Measurements from ENCODE around the gene SLC40A1. TPM values are rescaled to one million over a fixed set of nuclear protein-coding genes. Genes with fewer than 3 reads are reported as not detected.

SLC40A1 gene
- total RNA-seq, 1 donor from 2014 or later = 43.0 TPM

DNA sequence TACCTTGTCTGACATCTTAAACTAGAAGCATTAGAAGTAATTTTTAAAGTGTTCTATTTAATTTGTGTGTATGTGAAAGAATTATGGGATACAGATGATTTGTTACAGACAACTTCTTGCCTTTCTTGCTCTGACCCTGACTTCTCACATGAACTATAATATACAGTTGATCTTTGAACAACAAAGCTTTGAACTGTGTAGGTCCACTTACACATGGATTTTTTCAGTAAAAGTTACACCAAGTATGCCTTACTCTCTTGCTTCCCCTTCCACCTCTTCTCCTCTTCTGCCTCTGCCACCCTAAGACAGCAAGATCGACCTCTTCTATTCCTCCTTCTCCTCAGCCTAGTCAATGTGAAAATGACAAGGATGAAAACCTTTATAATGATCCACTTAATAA, 42.2 kb downstream of the SLC40A1 start:
- DNase-seq = no peak

DNA sequence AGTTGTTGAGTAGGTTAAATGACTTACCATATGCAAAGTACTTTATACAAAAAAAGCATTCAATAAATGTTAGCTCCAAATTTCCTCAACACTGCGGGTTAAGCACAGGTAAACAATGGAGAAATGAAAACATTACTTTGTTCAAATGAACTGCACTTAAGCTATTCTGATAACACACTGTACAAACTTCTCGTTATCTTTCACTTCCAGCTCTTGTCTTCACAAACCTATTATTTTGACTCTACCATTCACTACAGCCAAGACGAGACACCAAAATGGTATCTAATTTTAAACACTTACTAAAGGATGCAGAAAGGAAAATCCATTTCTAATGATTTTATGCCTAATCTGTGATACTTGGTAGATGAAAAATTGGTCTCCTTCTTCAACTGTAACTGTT, 43.8 kb downstream of the SLC40A1 start:
- DNase-seq = no peak

DNA sequence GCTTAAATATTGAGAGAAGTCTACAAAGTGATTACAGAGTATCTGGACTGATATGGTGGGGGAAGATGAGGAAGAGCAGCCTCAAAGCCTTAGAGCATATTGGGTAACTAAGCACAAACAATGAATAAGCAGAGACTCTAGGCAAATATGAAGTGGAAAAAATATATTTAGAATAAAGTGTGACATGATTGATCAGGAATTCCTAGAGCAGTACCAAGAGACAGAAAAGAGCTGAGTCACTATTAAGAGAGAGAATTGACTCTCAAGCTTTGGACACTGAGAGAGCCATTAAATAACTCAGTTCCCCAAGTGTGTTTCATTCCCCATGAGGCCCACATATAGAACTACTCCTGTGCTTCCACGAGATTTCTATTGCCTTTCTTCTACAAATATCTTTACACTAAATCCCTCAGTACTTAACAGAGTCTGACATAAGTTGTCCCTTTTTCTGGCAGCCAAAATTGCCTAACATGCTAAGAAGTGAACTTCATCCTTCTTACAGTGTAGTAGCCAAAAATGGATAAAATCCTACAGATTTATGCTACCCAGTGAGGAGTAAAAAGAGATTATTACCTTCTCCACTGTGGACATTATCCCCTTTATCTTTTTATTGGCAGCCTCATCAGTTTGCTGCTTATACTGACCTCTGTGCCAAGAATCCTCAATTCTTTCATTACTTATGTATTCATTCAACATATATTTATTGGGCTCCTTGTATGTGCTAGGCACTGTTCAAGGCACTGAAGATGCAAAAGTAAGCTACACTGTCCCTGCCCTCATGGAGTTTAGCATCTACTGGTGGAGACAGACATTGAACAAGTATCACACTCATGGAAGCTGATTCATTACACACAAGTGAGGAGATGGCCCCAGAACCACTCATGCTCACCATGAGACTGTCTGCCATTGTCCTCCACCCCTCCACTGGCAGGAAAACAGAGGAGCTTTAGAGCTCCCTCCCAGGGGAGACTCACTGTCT, 45.4 kb downstream of the SLC40A1 start:
- no peak for DNase-seq

DNA sequence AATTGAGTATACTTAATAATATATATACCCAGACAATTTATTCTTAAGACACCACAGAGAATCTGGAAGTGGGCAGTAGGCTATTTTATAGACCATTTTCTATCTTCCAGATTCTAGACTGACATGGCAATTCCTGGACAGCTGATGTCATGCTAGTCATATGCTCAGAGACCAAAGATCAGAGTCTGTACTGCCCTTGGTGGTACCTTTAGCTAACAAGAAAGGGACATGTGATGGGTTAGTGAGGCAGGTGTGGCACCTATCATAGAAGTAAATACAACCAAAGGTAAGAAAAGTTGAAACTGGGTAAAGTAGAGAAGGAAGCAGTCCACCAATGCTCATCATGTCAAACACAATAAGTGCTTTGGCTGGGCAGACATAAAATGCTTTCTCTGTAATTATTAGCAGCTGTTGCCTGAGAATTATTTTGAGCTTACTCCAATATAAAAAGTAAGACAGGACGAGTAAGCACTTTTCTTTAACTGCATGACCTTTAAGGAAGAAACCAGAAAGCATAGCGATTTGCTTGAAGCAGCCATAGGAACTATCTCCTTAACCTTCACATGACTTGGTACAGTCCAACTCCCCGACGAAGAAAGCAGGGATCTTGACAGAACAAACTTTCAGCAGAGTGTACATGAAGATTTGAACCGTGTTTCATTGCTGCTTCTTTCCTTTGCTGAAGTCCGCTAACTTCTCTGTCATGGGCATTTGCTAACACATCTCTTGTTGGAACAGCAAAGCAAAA, 47.1 kb downstream of the SLC40A1 start:
- DNase-seq = no peak

DNA sequence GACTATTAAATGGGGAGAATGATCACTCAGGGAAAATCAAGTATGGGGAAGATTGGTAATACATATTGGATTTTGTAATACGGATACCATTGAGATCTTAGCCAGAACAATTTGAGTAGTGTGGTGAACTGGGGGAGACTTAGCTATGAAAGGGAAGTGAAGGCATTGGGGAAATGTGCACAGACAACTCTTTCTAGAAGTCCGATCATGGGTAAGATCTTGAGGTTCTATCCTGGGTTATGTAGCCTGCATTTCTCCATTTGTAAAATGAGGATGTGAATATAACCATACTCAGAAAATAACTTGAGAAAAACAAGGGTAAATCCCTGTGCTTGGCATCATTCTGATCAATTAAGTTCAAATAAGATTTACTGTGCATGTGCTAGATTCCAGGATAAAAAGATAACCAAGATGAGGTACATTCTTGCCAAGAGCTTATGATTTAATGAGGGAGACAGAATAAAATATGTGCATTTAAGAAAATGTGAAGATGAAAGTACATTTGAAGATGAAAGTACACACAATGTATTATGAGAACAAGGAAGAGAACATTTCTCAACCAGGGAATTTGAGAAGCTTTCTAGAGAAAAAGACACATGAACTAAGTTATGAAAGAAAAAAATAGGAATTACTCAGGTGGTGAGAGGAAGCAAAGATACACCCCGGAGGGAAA, 49.5 kb downstream of the SLC40A1 start:
- DNase-seq = no peak

DNA sequence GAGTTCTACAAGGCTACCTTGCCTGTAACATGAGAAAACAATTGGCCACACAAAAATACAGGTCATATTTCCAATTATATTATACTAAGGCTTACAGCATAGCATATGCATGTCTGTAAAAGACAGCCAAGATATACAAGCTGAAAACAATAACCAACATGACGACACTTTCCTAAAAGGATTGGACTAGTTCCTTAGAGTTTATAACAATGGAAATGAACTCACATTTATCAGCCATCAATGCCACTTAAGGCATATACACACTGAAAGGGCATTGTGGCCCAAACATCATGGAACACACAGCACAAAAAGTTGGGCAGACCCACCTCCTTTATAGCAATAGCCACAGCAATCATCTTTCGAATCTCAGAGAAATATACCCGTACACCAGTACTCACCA, 52.0 kb downstream of the SLC40A1 start:
- DNase-seq = no peak

DNA sequence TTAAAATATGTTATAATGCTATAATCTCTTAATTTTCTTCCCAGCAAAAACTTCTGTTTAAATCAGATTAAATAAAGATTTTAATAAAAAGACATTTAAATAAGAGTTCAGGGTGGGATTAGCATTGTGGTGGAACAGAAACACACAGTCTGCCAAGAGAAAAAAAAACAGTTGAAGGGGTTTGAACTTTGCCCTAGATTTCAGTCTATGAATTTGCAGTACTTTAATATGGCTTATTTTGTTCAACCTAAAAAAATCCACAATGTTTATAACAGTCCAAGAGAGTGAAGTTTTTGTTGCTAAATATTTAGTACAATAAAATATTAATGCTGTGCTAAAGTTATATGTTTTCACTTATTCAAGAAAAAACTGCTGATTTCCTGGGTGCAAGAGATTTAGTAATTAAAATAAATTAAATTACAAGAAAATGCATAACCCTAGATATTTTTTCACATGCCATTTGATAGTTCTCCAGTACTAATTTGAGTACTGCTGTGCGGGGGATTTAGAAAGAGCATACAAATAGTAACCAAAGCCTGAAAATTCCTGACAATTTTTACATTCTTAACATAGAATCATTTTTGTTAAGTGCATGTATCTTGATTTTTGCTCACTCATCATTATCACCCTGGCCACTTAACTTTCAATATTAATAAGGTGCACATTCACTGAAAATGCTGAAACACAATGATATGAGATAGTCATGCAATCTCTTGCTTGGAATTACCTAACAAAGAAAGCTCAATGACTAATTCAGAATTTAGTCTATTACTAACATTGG, 52.6 kb downstream of the SLC40A1 start:
- no peak for DNase-seq

DNA sequence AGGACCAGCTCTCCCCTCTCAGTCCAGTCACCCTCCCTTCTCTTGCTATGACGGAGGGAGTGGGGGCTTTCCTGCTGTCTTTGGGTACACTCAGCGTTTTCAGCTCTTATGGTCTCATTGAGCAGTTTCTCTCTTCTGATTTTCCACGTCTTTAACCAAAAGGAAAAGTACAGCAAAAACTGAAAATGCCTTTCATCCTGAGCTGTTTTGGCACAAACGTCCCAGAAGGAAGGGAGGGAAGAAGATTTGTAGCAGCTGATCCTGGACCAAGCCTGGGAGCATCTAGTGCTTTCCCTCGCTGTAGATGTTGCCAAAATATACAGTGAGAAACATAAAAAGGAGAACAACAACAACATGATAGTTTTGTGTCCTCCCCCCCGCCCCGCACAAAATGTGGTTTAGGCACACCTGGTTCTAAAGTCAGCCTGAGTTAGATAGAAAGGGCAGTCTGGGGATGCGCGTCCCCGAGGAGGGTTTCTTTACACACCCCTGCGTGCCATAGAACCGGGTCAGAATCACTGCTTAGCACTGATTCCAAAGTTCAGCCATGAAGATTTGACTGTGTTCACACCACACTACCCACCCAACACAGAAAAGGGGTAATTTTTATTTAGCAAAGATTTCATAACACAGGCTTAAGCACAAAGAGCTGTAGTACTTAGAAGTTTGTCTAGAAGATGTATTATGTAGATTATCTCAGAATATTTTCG, 53.4 kb downstream of the SLC40A1 start:
- no peak for DNase-seq

DNA sequence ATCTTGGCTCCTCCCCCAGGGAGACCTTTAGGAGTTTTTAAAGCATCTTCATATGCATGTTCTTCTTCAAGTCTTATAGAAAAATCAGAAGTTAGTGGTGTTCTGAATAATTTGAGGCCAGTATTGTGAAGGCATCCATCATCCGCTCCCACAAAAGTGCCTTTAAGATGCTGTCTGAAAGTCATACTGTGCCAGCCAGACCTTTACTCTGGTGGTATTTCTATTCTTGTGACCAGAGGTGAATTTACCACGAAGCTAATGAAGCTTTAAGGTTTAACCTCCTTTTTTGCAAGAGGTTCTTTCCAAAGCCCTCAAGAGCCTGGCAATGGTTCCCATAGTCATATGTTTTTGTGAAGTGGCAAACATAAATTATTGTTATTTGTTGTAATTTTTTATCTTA, 54.3 kb downstream of the SLC40A1 start:
- DNase-seq = no peak

DNA sequence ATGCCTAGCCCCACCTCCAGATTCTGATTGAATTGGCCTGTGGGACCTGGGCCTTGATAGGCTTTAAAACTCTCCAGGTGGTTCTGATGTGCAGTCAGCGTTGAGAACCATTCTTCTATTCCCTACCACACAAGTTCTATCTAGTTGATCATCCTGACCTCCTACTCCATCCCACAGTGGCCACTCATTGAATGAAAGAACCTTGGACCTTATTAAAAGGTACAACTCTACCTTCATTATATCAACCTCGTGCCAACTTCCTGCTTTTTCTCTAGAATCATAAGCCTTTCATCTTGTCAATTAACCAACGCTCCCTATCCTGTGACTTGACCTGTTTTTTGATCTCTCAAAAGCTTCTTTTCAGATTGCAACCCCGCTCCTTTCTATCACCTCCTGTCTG, 55.8 kb downstream of the SLC40A1 start:
- DNase-seq = no peak

DNA sequence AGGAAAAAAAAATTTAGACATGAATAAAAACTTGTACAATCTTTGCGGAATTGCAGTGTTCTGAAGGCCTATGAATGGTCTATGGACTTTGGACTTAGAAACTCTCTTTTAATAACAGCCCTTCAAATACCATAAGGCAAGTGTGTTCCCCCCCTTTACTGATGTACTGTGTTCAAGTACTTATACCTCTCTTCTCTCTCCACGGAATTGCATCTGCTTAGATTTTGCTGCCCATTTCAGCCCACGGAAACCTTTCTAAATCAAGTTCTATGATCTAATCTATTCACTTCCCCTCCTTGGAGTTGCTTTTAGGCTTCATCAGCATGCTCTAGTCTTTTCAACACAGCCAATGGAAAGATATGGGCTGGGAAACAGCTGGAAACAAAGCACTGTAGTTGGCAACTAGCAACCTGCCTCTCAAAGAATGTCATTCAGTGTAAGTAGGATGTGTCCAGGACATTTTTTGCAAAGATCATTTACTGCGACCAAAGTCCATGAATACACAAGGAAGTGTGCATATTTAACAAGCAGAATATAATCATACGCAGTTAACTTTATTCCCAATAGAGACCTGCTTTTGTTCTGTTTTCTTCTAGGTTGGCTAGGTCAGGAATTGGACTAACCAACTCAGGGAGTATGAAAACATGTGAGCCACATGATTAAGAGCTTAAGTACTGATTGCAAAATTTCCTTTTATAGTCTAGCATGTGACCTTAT, 58.0 kb downstream of the SLC40A1 start:
- no peak for DNase-seq

DNA sequence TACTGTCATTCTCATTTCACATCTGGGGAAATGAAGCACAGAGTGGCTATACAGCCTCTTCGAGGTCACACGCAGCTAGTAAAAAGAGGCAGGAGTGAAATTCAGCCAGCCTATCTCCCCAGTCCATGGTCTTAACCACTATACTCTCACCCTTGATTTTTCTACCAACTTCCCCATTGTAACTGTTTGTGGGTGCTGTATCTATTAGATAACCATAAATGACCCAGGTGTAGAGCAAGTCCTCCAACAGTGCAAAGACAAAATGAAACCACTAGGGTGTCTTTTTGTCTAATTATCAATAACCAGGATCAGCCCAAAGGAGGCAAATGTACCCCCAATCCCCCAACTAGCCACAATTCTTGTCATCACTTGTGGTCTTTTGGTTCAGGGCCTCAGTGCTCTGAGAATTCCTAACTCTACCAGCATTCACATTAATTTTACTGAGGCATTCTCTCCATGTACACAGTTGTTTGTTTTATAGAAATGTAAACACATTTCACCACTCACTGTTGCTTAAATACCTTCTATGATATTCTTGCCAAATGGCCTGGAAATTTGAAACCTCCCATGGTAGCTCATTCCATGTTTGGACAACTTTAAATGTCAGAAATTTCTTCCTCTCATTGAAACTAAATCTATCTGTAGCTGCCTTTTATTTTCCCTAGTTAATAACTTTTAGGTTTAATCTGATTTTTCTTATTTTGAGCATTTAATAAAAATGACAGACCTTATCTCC, 58.7 kb downstream of the SLC40A1 start:
- DNase-seq = no peak

DNA sequence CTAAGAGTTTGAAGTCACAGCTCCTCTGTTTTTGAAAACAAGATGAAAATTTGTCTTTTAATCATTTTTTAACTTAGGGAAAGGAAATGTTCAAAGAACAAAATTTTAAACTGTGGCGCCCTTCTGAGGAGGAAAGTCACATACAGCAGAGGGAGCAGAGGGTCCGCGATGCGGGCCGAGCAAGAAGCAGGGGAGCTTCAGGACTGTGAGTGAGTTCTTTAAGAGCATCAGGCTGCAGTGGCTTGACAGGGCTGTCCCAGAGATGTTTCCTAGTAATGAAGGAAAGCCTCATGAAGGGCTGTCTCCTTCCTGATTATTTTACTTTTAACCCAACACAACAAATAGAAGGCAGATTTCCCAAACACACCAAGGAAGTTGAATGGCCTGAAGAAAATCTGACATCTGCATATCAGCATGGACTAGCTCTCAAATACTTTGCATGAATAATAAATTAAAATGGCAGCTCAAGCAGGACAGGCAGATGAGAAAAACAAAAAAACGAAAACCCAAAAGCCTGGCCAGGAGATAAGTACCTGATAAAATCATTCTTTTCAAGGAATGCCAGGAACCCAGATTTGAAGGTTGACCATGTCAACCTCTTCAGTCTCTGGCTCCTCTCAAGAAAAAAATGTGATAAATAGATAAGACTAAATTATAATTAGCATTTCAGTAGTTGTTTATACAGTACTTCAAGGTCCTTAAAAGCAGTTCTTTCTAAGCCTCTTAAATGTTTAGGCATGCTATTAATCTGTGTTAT, 60.8 kb downstream of the SLC40A1 start:
- no peak for DNase-seq

DNA sequence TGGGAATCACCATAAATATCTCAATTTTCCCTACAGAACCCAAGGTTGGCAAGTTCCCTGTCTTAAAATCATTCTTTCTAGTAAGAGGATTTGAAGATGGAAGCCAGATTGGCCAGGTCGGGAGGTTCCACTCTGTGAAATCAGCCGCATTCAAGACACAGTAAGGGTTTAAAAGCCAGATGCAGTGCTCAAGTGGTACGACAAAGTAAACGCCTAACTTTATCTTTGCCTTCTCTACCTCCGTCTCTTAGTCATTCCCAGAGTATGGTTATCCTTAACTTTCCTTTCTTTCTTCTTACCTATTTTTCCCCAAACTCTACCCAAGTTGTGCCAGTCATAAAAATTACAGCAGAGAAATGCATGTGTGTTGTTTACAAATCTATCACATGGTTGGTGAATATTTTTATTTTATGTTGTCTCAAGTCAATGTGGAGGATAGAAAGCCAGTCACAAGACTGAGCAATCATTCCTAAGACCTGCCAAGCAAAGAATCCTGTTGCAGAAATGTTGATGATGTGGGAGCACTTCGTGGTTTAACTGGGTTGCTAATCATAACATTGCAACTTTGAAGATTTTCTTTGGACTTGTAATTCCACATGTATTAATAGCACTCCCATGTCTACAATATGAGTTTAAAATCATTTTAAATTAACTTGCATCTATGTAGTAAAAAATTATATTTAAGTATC, 62.6 kb downstream of the SLC40A1 start:
- DNase-seq = no peak

DNA sequence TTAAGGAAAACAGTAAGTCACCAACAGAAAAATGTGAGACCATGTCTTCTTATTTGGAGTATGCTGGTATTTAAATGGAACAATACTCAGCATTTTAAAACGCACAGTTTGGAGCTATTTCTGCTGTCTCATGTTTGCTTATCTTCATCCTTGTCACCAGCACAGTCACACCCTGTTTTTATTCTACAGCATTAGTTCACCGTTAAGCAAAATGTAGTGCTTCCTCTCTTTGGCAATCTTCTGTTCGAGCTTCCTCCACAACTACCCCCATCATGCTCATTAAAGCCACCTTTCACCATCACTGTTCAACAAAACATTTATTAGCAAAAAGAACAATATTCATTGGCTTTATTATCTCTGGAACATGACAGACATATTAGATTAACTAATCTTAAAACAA, 64.0 kb downstream of the SLC40A1 start:
- DNase-seq = no peak

DNA sequence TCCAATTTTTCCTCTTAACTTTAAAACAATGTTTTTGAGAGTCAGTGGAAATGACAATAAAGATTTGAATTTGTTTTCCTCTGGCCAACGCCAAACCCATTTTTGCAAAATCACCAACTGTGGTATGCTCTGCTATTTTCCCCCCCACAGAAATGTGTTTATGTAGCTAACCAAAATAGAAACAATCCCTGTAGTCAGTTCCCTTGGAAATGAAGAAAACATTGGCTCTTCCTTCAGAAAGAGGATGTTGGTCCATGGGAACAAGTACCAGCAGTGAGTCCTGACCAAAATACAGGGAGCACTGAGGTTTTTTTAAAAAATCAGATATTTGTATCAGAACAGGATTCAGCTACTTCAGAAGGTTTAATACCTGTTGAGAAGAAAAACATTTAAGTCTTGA, 65.3 kb downstream of the SLC40A1 start:
- DNase-seq = no peak

DNA sequence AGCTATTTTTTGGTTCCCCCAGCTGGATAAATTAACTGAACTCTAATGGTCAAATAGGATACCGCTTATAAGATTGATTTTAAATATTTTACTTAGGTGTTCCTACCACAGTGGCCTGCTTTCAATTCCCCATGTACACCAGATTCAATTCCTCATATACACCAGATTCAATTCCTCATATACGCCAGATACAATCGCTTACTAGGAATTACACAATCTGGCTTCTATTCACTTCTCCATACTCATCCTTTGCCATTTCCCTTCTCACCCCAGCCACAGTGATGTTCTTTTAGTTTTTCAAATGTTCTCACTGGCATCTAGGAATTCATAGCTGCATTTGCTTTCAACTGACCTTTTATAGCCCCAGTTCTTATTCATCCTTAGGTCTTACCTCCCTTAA, 66.5 kb downstream of the SLC40A1 start:
- no peak for DNase-seq

DNA sequence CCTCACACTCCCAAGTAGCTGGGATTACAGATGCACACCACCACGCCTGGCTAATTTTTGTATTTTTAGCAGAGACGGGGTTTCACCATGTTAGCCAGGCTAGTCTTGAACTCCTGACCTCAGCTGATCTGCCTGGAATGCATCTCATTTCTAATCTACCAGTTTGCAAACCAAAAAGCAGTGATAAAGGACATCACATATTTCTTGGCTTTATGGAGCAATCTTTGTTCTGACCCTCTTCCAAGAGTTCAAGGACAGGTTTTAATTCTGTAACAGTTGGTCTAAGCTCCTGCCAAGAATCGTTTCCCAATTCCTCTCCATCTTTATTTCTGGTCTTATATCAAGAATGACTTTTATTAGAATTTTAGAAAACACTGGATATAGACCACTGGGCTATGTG, 67.7 kb downstream of the SLC40A1 start:
- DNase-seq = no peak

DNA sequence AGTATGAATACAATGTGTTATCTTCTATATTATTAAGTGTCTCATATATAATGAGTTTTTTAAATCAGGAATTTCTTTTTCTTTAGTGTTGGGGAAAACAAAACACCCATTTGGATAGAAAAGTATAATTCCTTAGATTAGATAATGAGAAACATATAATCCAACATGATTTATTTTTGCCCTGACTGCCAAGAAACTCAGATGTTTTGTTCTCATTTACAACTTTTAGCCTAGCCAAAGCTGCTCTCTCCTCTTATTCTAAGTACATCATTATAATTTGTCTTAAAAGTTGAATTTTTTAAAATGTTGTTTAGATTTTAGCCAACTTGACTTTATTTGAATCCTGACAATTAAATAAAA, 68.6 kb downstream of the SLC40A1 start:
- no peak for DNase-seq
